GM18868 (cell line): ENCODE measurements around the gene DSCAM.

Source experiments
- ATAC-seq: cut with Tn5 transposase; IDR thresholded peaks from one replicate; pipeline ENCODE4 v1.9.1; 2021; ENCODE audit warnings: mild to moderate bottlenecking, moderate library complexity; ENCODE audit not compliant: unreplicated experiment

The DSCAM gene

DNA sequence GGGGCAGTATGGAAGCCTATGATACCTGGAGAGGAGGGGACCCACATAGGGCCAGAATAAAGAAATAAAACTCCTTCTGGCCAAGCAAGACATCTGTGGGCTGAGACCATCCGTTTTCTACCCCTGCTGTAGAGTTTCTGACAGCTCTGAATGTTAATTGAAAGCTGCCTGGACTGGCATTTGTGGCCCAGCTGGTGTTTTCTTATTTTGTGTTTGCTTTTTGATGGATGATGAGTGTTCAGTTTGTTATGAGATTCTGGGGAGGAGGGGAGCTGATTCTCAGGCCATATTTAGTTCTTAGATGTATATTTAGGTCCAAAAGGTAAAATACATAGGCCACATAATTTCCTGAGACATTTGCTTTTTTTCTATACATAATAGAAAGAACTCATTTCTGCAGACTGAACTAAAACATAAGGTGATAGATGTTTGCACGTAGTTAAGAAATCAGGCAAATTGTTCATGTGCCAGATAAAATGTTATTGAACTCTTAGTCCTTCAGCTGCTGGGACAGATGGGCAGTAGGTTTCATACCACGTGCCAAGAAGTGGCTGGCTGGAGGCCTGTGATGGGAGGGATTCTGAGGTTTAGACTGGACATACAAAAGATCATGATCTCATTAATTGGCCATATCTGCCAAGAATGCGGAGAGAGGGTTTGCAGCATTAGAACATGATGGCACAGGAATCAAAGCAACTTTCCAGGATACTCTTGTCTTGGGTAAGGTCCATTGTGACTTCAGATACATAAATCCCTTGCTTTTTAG lies 54.1 kb downstream of the DSCAM start:
- no peak for ATAC-seq

GRCh38 chr21:40788635-40789034 lies 58.3 kb downstream of the DSCAM start:
- ATAC-seq = no peak

GRCh38 chr21:40783404-40783803 lies 63.6 kb downstream of the DSCAM start:
- no peak for ATAC-seq

DNA sequence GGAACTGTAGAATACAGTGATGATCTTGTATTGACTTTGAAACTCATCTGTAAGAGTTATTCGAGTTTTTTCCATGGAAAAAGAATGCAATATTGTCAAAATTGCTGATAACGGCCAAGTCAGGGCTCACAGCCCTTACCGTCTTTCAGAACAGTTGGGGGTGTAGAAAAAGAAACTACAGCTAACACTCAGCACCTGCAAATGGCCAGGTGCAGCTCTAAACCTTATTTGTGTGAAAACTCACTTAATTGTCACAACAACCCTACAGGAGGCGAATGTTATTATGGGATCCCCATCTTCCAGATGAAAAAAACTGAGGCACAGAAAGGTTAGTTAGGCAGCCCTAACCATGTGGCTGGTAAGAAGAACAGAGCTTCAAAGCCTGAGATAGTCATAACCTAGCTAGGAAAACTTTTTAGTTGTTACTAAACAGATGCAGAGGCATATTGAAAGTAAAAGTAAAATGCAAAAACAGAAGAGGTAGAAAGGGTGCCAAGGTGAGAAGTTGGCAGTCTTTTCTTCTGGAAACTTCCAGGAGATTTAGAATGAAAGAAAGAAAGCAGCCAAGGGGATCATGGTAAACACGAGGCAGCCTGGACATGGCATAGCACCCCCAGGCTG lies 76.4 kb downstream of the DSCAM start:
- ATAC-seq = no peak

DNA sequence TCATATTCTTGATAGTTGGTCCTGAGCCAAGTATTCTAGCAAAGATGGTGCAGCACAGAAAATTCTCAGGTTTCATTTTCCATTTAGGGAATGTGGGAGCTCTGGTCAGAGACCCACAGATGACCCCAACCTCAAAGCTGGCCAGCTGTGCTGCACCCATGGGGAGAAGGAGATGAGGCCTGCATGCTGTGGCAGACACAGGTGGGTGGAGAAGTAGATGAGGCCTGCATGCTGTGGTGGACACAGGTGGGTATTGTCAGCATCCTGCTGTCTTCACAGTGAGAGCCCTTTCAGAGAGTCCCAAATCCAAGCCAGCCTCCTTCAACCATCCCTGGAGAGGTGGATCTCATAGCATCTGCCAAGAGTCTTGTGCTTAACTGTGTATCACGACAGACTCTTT lies 77.7 kb downstream of the DSCAM start:
- ATAC-seq = no peak

DNA sequence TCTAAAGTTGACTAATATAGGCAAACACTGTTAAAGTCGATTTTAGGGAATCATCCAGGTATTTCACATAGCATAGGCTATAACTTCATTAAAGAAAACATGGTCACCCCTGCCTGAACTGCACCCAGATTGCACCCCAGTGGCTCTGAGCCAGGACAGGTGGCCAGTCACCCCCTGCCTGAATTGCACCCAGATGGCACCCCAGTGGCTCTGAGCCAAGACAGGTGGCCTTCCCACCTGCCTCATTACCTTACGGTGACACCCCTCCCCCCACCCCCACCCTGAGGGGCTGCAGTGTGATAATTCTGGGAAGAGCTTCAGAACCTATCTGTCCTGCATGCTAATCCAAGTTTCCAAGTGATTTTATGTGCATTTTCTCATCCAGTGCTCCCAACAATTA lies 78.9 kb downstream of the DSCAM start:
- no peak for ATAC-seq

DNA sequence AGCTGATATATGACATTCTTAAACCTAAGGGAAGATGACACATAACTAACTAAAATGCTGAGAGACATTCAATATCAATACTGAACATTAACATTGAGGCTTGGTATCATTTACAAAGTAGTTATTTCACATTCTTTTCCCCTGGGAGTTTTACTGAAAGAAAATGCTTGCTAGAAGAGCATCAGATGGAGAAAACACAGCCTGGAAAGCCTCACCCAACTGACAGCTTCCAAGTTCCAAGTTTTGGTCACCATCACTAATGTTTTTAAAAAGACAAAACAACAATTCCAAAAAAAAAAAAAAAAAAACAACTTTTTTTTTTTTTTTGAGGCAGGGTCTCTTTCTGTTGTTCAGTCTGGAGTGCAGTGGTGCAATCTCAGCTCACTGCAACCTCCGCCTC lies 80.6 kb downstream of the DSCAM start:
- no peak for ATAC-seq

GRCh38 chr21:40765811-40766210 lies 81.1 kb downstream of the DSCAM start:
- no peak for ATAC-seq

GRCh38 chr21:40760821-40761220 lies 86.1 kb downstream of the DSCAM start:
- ATAC-seq = no peak

GRCh38 chr21:40759061-40759460 lies 87.9 kb downstream of the DSCAM start:
- no peak for ATAC-seq

- no peak for ATAC-seq
Observed at GRCh38 chr21:40757366-40757765, 89.6 kb downstream of the DSCAM start.

GRCh38 chr21:40754466-40754865 lies 92.5 kb downstream of the DSCAM start:
- ATAC-seq = no peak

DNA sequence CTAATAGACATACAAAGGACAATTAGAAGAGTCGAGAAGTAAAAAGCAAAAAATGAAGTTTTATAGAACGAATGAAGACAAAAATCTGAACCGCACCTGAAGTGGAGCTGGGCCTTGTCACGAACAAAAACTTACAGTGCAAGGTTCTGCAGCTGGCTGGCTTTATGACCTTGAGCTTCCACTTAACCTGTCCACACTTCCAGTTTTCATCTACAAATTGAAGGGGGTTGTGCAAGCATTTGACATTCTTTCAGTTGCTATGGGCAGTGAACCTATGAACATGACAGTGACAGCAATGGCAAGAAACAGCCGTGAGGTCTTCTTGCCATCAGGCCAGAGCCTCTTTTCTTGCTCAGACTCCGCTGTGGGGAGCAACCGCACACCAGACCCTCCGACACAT lies 93.2 kb downstream of the DSCAM start:
- no peak for ATAC-seq

DNA sequence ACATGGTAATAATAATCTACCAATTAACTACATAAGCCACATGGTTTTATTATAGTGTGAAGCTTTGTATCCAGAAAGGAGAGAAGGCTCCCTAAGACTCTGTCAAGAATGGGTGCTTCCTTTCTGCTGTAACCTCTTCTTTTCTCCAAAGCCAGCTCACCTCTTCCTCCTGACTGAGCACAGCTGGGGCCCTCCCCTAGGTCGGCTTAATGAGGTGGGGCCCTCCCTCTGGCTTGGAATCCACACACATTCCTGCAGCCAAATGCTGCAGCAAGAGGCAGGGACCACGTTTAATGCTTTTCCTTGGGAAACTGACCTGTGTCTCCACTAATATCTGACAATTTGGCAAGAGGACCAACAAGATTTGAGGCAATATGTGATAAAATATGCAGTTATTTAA lies 94.8 kb downstream of the DSCAM start:
- no peak for ATAC-seq

GRCh38 chr21:40751221-40751620 lies 95.7 kb downstream of the DSCAM start:
- no peak for ATAC-seq

GRCh38 chr21:40736145-40736544 lies 110.8 kb downstream of the DSCAM start:
- ATAC-seq = no peak

GRCh38 chr21:40733024-40733397 lies 113.9 kb downstream of the DSCAM start:
- no peak for ATAC-seq

DNA sequence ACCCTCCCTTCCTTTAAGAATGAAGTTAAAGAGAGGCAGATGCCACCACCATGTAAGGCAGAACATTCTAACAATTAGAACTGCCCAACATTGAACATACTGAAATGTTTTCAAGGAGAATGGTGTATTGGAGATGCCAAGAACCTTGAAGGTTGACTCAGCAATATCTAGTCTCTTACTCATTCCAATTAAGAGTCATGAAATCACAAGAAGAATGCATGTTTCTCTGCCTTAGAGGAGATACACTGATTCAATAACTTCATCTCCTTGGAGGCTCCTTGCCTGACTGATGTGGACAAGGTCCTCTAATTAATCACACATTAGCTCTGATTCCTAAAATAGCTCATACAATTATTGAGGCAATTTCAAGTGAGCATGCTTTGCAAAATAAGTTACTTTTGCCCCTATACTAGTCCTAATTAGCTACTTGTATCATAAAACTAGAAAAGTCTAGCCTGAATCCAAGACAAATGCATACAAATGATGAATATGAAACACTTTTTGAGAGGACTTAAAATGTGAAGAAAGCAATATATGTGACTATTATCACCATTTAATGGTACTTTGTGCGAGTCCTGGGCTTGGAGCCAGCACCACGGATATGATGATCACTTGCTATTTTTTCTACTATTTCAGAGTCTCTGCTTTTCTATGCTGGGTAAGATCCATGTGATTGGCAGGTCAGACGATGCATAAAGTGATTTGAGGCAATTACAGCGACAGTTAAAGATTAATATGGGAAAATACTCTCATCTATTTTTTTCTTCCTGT lies 114.5 kb downstream of the DSCAM start:
- ATAC-seq = no peak

GRCh38 chr21:40731206-40731605 lies 115.8 kb downstream of the DSCAM start:
- ATAC-seq = no peak

DNA sequence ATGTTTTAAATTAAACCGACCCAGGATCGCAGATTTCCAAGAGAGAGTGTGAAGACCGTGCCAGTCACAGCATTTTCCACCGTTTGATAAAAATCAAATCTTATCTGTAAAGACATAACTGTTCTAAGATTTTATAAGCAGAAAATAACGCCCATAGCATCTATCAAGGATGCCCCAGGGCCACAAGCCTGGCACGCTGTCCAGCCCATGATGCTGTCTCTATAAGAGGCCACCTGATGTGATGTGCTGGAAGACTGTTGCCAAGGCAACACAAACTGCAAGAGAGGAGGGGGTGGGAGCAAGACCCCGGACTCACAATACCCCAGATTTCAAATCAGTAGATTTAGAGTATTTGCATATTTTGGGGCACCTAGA lies 116.5 kb downstream of the DSCAM start:
- no peak for ATAC-seq

GRCh38 chr21:40729761-40730425 lies 117.1 kb downstream of the DSCAM start:
- no peak for ATAC-seq

- no peak for ATAC-seq
Observed at GRCh38 chr21:40723966-40724365, 123.0 kb downstream of the DSCAM start.
